Superior temporal gyrus (tissue), 1 donor: ENCODE data around the gene CFAP69.
"Not testable (repeated sequence)": the region's sequence is repeated elsewhere in the genome, so short reads cannot be mapped to it uniquely, and the experiment has no call there.

Experiments
- DNase-seq: peaks from one replicate; pipeline ENCODE4 v3.0.0-alpha.2; 2016; ENCODE audit errors: extremely low spot score

CFAP69 gene

GRCh38 chr7:90272242-90272641 is 27.3 kb downstream of the CFAP69 start:
- no peak for DNase-seq

- DNase-seq, result no peak
These were observed 29.2 kb downstream of the CFAP69 start for GRCh38 chr7:90274161-90274560.

GRCh38 chr7:90276033-90276728 is 31.2 kb downstream of the CFAP69 start:
- no peak for DNase-seq

- DNase-seq, result no peak
These were observed 43.2 kb downstream of the CFAP69 start for GRCh38 chr7:90288154-90288553.

GRCh38 chr7:90290244-90291113 is 45.5 kb downstream of the CFAP69 start:
- no peak for DNase-seq

GRCh38 chr7:90298145-90299038 is 53.4 kb downstream of the CFAP69 start:
- peak; percentile 63 for DNase-seq

- no peak for DNase-seq
These were observed 58.3 kb downstream of the CFAP69 start for GRCh38 chr7:90303241-90303640.

GRCh38 chr7:90309872-90310271 is 64.9 kb downstream of the CFAP69 start:
- DNase-seq, result no peak

- DNase-seq, result no peak
These were observed 66.2 kb downstream of the CFAP69 start for GRCh38 chr7:90311175-90311574.

GRCh38 chr7:90312745-90313144 is 67.8 kb downstream of the CFAP69 start:
- peak; percentile 22 for DNase-seq

- DNase-seq, result no peak
These were observed 68.9 kb downstream of the CFAP69 start for GRCh38 chr7:90313907-90314306.

- no peak for DNase-seq
These were observed 75.0 kb downstream of the CFAP69 start for GRCh38 chr7:90320014-90320413.

GRCh38 chr7:90320418-90320800 is 75.4 kb downstream of the CFAP69 start:
- no peak for DNase-seq

GRCh38 chr7:90320801-90321494 is 76.0 kb downstream of the CFAP69 start, which contains the start of gene FAM237B:
FAM237B (minus strand) TSS chr7:90321304; CDS start chr7:90319748, 1,556 bp downstream.
- no peak for DNase-seq

- no peak for DNase-seq
These were observed 77.9 kb downstream of the CFAP69 start for GRCh38 chr7:90322837-90323236.

- DNase-seq, result no peak
These were observed 81.5 kb downstream of the CFAP69 start for GRCh38 chr7:90326500-90326899.

GRCh38 chr7:90334193-90334843 is 89.3 kb downstream of the CFAP69 start:
- no peak for DNase-seq

GRCh38 chr7:90334926-90335325 is 90.0 kb downstream of the CFAP69 start:
- not testable (repeated sequence) for DNase-seq

GRCh38 chr7:90337106-90337505 is 92.1 kb downstream of the CFAP69 start:
- DNase-seq, result no peak

- DNase-seq, result no peak
These were observed 100.0 kb downstream of the CFAP69 start for GRCh38 chr7:90345016-90345415.
